Fibroblast of skin of back (primary cell): ENCODE data around the gene PTER. TPM values are rescaled to one million over a fixed set of nuclear protein-coding genes. Genes with fewer than 3 reads are reported as not detected.

Source experiments
- DNase-seq: peaks from one replicate; pipeline ENCODE4 v3.0.0-alpha.2; 2013
- polyA plus RNA-seq, 2 experiments: library from polyadenylated mRNA; unstranded; fragments of 120-200 nt; gene quantifications; one replicate each; pipeline ENCODE4 v1.2.1, GENCODE V29; 2013; ENCODE audit not compliant: insufficient read length in 2 of 2

The PTER gene
- polyA plus RNA-seq (2013, experiment 1 of 2; ENCODE audit: insufficient read length) = 4.9 TPM
- 3.1 TPM for polyA plus RNA-seq (2013, experiment 2 of 2; ENCODE audit: insufficient read length)

DNA sequence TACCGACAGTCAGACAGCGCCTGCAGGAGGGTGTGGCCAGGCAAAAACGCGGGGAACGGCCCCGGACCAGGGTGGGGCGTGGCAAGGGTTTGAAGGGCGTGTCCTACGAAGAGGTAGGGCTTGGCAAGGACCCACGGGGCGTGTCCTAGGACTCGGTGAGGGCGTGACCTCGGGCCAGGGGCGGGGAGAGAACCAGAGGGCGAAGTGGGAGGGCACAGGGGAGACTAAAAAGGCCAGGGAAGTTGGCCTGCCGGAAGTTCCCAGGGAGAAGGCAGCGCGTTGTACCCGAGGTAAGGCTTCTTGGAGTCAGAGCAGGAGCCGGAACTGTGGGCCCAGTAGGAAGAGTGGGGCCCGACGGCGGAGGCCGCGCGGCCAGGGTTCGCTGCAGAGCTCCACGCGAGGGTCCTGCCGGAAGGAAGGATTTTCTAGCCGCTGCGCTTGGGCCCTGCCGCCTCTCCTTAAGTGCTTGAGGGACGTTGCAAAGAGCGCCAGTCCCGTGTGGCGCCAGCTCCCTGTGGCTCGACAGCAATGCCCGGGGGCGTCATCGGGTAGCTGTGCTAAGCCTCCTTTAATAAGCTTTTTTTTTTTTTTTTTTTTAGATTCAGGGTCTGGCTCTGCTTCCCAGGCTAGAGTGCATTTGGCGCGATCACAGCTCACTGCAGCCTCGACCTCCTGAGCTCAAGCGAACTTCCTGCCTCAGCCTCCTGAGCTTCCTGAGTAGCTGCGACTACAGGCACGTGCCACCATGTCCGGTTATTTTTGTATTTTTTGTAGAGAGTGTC, at the start of gene PTER:
TSS of gene PTER (plus strand) at position 253 of the 782 bp plus-strand sequence. CDS start 47,375 bp downstream, outside the sequence.
- peak; percentile 93 for DNase-seq

DNA sequence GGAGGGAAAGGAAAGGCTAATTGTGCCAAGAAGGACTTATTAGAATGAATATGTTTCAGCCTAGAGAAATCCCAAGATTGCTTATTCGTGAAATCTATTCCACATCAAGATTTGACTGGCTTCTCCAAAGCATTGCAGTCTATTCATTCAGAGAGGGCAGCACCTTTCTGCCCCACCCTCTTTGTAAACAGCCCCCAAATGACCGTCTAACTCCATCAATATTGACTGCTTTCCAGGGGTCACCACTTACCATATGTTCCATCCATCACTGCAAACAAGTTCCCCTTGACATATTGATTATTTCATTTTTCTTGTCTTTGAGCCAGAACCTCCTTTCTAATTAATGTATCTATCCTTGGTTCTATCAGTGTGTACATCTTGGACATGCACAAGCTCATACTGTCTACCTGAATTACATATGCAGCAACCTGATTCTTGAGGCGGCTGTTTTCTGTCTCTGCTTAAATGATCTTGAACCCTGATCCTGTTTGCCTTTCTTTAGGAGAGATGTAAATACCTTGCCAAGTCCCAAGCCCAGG, 44.2 kb upstream of the PTER start:
- DNase-seq = no peak

DNA sequence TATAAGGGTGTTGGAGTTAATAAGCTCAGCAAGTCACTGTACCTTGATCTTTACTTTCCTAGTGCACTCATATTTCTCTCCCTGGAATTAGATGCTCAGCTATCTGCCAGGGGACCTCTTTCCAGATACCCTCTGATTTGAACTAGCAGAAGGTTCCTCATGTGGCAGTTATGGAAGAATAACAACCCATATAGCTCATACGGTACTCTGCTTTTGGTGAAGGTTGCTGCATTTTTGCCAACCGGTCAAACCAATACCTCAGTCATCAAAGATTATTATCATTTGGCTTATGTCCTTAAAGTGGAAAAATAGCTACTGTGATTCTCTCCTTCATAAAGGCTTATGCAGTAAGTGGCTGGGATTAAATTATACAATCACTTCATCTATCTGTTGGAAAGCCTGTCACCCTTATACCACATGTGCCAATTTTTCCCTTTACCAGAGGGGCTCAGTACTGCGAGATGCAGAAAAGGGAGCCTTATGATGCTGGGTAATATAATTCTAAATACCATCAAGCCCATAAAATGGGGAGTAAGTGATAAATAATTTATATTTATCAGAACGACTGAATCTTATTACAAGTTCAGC, 43.4 kb upstream of the PTER start:
- no peak for DNase-seq

DNA sequence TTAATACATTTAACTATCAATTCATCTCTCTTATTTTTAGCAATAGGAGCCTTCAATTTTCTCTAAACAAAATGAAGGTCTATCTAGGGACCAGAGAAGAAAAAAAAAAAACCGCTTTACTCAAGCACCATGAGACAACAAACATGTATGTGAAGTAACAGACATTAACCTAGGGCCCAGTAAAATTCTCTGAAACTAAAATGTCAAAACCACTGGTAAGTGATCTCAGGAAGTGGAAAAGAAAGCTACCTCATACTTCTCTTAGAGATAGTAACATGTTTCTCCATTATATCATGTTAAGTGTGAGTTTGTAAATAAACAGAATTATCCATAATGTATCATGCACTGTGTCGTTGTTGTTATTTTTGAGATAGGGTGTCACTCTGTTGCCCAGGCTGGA, 35.4 kb upstream of the PTER start:
- DNase-seq = no peak

DNA sequence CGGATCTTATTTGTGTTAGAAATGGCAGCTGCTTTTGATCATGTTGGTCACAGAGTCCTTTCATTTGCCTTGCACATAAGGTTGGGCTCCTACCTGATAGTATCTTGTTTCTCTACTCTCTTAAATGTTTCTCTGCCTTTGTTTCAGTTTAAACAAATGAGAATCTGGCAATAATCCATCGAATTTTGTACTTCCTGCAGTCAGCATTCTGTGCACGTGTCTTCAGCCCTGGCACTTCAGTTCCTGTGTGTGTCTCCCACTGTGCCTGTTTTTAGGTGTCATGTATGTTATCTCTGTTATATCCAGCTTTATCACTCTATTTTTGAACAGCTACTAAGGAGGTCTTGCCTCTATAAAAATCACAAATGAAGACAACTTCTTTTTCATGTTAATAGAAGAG, 28.4 kb upstream of the PTER start:
- DNase-seq = no peak

- no peak for DNase-seq
Measured at GRCh38 chr10:16417341-16417740, 19.5 kb upstream of the PTER start.

- no peak for DNase-seq
Measured at GRCh38 chr10:16423599-16423998, 13.2 kb upstream of the PTER start.

DNA sequence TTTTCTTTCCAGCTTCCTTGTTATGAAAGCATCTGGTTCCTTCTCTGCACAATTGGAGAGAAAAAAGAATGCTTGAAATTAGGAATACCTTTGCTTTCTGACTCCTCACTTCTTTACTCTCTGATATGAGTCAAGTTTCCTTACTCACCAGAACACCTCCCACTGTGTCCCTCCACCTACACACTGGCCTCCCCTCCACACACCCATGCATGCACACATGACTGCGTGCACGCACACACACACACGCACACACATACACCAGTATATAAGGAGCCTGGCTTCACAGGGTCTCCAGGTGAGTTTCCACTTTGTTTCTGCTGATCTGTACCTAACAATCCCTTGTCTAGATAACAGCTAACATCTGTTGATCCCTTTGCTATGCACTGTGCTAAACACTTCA, 11.4 kb upstream of the PTER start:
- DNase-seq = no peak

- DNase-seq = no peak
Measured at GRCh38 chr10:16429539-16429938, 7.3 kb upstream of the PTER start.

- DNase-seq = peak; percentile 6
Measured at GRCh38 chr10:16436367-16436757, 448 bp upstream of the PTER start.

- DNase-seq = no peak
Measured at GRCh38 chr10:16437540-16437894, 707 bp downstream of the PTER start.

DNA sequence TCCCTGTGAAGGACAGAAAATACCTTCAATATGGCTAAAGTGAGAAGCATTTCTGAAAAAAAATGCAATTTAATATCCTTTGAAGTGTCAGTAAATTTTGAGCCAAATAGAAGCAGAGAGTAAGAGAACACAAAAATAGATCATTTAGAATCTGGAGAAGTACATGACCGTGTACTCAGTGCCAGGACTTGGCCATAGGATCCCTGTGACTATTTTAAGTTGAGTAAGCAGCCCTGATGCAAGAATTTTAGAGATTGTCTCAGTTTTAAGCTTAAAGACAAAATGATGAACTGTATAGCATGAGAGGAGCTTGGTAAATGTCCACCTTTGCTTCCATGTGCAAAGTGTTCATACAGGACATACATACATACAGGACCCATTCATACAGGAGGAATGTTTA, 2.5 kb downstream of the PTER start:
- DNase-seq = peak; percentile 7

DNA sequence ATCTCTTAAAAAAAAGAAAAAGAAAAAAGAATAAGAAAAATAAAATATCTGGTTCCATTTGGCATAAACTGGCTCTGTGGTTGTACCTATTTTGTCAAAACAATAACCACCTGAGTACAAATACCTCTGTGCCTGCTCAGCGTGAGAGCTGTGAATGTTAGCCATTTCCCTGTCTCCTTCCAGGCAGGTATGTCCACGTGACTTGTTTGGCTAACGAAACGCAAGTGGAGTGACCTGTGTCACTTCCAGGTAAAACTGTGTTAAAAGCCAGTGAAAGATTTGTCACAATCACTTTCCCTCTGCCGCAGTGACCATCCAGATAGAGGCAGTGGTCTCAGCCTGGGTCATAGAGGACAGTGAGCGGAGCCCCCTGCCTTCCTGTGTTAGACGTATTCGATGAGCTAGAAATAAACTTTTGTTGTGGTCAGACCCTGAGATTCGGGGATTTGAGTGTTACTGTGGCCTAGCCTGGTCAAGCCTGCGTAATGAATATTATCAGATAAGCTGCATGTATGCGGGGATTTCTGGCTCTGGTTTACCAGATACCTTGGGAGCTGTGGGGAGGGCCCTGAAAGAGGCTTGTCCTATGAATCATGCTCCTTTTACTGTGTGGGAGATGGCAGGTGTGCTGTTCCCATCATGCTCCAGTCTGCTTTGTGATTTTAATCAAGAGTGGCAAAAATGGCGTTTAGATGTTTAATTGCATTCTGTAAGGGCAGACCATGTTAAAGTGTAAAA, 3.8 kb downstream of the PTER start:
- DNase-seq = no peak

GRCh38 chr10:16441173-16441840, 4.5 kb downstream of the PTER start:
- DNase-seq = peak; percentile 42

DNA sequence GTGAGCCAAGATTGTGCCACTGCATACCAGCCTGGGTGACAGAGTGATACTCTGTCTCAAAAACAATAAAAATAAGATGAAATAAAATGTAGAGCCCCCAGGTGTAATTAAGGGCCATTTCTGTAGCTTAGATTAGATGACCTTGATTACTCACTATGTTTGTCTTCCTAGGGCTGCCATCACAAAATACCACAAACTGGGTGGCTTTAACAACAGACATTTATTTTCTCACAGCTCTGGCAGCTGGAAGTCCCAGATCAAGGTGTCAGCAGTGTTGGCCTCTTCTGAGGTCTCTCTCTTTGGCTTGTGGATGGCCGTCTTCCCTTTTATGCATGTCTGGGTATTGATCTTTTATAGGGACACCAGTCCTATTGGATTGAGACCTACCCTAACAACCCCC, 6.1 kb downstream of the PTER start:
- DNase-seq = no peak

GRCh38 chr10:16445770-16446469, 9.1 kb downstream of the PTER start:
- no peak for DNase-seq

- DNase-seq = no peak
Measured at GRCh38 chr10:16449454-16449853, 12.6 kb downstream of the PTER start.

DNA sequence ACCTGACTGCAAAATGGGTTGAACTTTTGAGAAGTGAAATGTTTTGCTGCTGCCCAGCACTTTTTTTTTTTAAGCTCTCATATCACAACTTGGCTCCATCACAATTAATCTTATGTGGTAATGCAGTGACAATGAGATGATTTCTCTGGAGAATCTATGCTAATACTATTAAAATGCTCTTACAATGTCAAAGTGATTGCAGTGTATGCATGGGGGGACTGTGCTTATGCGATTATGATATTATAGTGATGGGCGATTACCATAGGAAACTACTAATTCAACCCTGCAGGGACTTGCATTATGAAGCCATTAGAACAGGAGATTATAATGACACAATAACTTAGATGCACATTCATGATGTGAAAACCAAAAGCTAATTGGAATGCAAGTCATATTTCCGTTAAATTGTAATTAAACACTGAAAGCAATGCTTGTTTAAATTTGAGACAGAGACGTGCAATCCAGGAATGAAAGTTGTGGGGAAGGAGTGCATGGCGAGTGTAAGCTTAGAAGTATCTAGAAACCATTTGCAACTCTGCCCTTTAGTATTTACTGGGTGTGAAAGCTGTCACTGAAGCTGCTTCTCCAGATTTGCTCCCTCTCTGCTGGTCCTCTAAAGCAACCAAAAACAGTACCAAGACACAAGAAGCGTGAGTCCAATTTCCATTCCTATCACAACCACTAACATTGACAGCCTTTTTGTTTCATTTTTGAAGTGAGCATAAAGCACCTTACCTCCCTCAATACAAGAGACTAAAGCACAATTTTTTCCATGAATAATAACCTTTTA, 21.6 kb downstream of the PTER start:
- DNase-seq = no peak

GRCh38 chr10:16459423-16459939, 22.7 kb downstream of the PTER start:
- DNase-seq = no peak

GRCh38 chr10:16466001-16466400, 29.2 kb downstream of the PTER start:
- no peak for DNase-seq

DNA sequence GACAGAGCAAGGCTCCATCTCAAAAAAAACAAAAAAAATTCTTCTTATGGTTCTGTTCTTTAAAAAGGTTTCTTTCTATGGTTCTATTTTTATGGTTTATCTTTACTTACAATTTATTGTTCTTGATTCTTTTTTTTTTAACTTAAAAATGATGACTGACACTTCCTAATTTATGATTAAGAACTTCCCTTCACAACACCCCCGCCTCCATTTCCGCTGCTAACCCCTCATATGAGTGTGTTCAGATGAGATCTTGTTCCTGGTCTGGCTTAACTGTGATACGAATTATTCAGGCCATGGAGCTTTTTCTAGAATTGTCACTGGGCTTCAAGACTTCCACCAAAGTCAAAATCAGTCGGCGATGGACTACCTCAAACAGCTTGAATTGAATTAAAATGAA, 33.9 kb downstream of the PTER start:
- DNase-seq = no peak
